NOMO-1 (cell line): ENCODE measurements around the gene ADNP2.
A peak's percentile ranks its signal among the peaks of the same experiment; 100 is the strongest.
"Not testable (repeated sequence)": the region's sequence is repeated elsewhere in the genome, so short reads cannot be mapped to it uniquely, and the experiment has no call there.

Experiments used
- DNase-seq, 2 experiments: peaks; one replicate each; lab custom pipeline; 2025; ENCODE audit not compliant: unreplicated experiment in 2 of 2; lab: John Stamatoyannopoulos, UW

Gene ADNP2

GRCh38 chr18:80140455-80140985 is 31.5 kb downstream of the ADNP2 start:
- DNase-seq = no peak

GRCh38 chr18:80143881-80144280 is 34.8 kb downstream of the ADNP2 start:
- DNase-seq = no peak

GRCh38 chr18:80145196-80145804 is 36.2 kb downstream of the ADNP2 start:
- no peak for DNase-seq

- no peak for DNase-seq
Observed at GRCh38 chr18:80147037-80147417, 38.0 kb downstream of the ADNP2 start.

- peak; percentile 60 to 62 for DNase-seq
Observed at GRCh38 chr18:80147418-80148325, 38.6 kb downstream of the ADNP2 start.

GRCh38 chr18:80148326-80149199 is 39.5 kb downstream of the ADNP2 start:
- peak; percentile 60 to 66 for DNase-seq

GRCh38 chr18:80149667-80150066 is 40.6 kb downstream of the ADNP2 start:
- DNase-seq = no peak

GRCh38 chr18:80154293-80154692 is 45.2 kb downstream of the ADNP2 start:
- peak in 1 of 2 experiments; percentile 2 for DNase-seq

GRCh38 chr18:80157708-80158343 is 48.8 kb downstream of the ADNP2 start:
- peak in 1 of 2 experiments; percentile 10 for DNase-seq

- no peak for DNase-seq
Observed at GRCh38 chr18:80158365-80158764, 49.3 kb downstream of the ADNP2 start.

- DNase-seq = no peak
Observed at GRCh38 chr18:80159713-80160636, 50.9 kb downstream of the ADNP2 start.

GRCh38 chr18:80161781-80162417 is 52.8 kb downstream of the ADNP2 start:
- DNase-seq = no peak

- no peak for DNase-seq
Observed at GRCh38 chr18:80163183-80163582, 54.1 kb downstream of the ADNP2 start.

GRCh38 chr18:80164727-80165355 is 55.8 kb downstream of the ADNP2 start:
- not testable (repeated sequence) for DNase-seq

- DNase-seq = no peak
Observed at GRCh38 chr18:80166240-80166639, 57.2 kb downstream of the ADNP2 start.

GRCh38 chr18:80166725-80167124 is 57.7 kb downstream of the ADNP2 start:
- DNase-seq = no peak

- DNase-seq = no peak
Observed at GRCh38 chr18:80167331-80167730, 58.3 kb downstream of the ADNP2 start.

GRCh38 chr18:80167931-80168330 is 58.9 kb downstream of the ADNP2 start:
- DNase-seq = no peak
